ENCODE measurements around the gene OR1S1. TPM values are rescaled to one million over a fixed set of nuclear protein-coding genes. Genes with fewer than 3 reads are reported as not detected.
"Not testable (repeated sequence)": the region's sequence is repeated elsewhere in the genome, so short reads cannot be mapped to it uniquely, and the experiment has no call there.

OR1S1 gene
- total RNA-seq (2014; rRNA removed; shearing (Covaris generic)) (not detected in 2 replicates), polyA plus RNA-seq (2016; fragmentation: Nextera tagmentation; extraction: Ambion mirVana) (not detected in 2 replicates)
- long read RNA-seq, result 0 reads

DNA sequence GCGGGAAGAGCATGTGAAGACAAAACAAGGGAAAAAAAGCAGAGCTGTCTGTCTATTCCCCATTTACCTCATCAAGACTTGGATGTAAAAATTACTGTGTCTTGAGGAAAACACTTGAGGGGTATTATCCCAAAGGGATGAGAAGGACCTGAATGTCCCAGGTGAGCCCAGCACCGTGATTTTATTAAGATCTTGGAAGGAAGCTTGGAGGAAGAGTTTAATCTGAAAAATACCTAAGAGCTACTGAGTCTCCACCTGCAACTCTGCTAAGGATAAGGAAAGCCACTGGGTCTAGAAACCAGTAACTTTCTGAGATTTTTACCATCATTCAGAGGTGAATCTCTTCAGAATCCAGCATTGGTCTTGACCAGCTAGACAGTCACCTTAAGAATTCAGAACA lies at the start of gene OR1S1:
TSS of gene OR1S1 (plus strand) at position 301 of the 400 bp plus-strand sequence.
- not testable (repeated sequence) for H2AFZ ChIP-seq; H3K36me3 Mint-ChIP-seq (ENCODE audit: low read depth); H3K4me1 ChIP-seq (ENCODE audit: insufficient read depth); H3K36me3 ChIP-seq (ENCODE audit: insufficient read depth); H3K27me3 ChIP-seq (ENCODE audit: insufficient read depth); H3K27ac ChIP-seq (ENCODE audit: low read depth); H3K79me2 ChIP-seq (replicated peaks; ENCODE audit: insufficient read depth); H3K4me1 Mint-ChIP-seq; H3K9me2 ChIP-seq (ENCODE audit: insufficient read depth); ATAC-seq; H3K4me3 ChIP-seq; H3K27me3 Mint-ChIP-seq (ENCODE audit: insufficient read depth, low read depth, poor library complexity); H3F3A ChIP-seq (replicated peaks; ENCODE audit: low read depth); H3K27ac Mint-ChIP-seq; DNase-seq (ENCODE audit: low spot score); H4K20me1 ChIP-seq (replicated peaks; ENCODE audit: insufficient read depth); H3K4me3 Mint-ChIP-seq; H3K9me3 Mint-ChIP-seq; H3K4me2 ChIP-seq

DNA sequence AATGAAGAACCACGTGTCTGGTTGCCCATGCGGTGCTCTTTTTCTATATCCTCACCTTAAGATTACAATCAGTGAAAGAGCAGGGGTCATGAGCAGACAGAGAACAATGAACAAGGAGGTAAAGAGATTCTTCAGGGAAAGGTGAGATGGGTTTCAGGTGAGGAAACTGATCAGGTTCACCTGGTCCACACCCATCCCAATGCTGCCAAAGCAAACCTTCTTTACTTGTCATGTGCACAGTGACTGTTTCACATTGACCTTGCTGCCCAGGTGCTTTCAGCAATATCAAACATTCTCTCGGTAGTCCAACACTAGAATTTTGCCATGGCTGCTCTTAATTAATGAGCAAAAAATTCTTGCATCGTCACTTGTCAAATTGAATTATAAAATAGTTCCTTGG lies 48.1 kb upstream of the OR1S1 start:
- H3K4me3 ChIP-seq, result no peak overlapping the region
- H4K20me1 ChIP-seq (replicated peaks; ENCODE audit: insufficient read depth), result no peaks in the 10 kb centered on the region
- H3K27ac Mint-ChIP-seq, result no peak overlapping the region
- H3K79me2 ChIP-seq (replicated peaks; ENCODE audit: insufficient read depth), result no peaks in the 10 kb centered on the region
- H3F3A ChIP-seq (replicated peaks; ENCODE audit: low read depth), result no peaks in the 10 kb centered on the region
- H3K4me1 Mint-ChIP-seq, result peaks cover 3% of the 10 kb centered on the region; the same call in 2 of the 3 replicates
- peaks cover 4% of the 10 kb centered on the region for H3K27me3 Mint-ChIP-seq (ENCODE audit: insufficient read depth, low read depth, poor library complexity)
- H2AFZ ChIP-seq, result peak overlapping the region; percentile 33; the same call in 1 of the 2 replicates
- ATAC-seq (no peak), DNase-seq (ENCODE audit: low spot score) (no peak)
- H3K4me2 ChIP-seq, result no peak overlapping the region
- H3K27ac ChIP-seq (ENCODE audit: low read depth), result no peak overlapping the region
- no peaks in the 10 kb centered on the region for H3K36me3 ChIP-seq (ENCODE audit: insufficient read depth)
- H3K36me3 Mint-ChIP-seq (ENCODE audit: low read depth), result no peaks in the 10 kb centered on the region
- H3K9me2 ChIP-seq (ENCODE audit: insufficient read depth), result 0 out of 2 replicates have a peak, but pooled peaks cover 9% of the 10 kb centered on the region
- H3K9me3 Mint-ChIP-seq, result no peaks in the 10 kb centered on the region
- no peak overlapping the region for H3K4me3 Mint-ChIP-seq
- no peaks in the 10 kb centered on the region for H3K4me1 ChIP-seq (ENCODE audit: insufficient read depth)
- TF ChIP-seq NANOG (IDR thresholded peaks at IDR 0.05; ENCODE audit: borderline replicate concordance) (no peak), JUNB (IDR thresholded peaks at IDR 0.05; ENCODE audit: unreplicated experiment) (no peak), ZNF331 (CRISPR knock-in tag; IDR thresholded peaks at IDR 0.05; ENCODE audit: low read depth) (no peak)
- TF ChIP-seq, protein P1, sequence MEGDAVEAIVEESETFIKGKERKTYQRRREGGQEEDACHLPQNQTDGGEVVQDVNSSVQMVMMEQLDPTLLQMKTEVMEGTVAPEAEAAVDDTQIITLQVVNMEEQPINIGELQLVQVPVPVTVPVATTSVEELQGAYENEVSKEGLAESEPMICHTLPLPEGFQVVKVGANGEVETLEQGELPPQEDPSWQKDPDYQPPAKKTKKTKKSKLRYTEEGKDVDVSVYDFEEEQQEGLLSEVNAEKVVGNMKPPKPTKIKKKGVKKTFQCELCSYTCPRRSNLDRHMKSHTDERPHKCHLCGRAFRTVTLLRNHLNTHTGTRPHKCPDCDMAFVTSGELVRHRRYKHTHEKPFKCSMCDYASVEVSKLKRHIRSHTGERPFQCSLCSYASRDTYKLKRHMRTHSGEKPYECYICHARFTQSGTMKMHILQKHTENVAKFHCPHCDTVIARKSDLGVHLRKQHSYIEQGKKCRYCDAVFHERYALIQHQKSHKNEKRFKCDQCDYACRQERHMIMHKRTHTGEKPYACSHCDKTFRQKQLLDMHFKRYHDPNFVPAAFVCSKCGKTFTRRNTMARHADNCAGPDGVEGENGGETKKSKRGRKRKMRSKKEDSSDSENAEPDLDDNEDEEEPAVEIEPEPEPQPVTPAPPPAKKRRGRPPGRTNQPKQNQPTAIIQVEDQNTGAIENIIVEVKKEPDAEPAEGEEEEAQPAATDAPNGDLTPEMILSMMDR (conservative IDR thresholded peaks at IDR 0.05; ENCODE audit: low read depth in 2 of 2), result no peak
- TF ChIP-seq, protein P2, sequence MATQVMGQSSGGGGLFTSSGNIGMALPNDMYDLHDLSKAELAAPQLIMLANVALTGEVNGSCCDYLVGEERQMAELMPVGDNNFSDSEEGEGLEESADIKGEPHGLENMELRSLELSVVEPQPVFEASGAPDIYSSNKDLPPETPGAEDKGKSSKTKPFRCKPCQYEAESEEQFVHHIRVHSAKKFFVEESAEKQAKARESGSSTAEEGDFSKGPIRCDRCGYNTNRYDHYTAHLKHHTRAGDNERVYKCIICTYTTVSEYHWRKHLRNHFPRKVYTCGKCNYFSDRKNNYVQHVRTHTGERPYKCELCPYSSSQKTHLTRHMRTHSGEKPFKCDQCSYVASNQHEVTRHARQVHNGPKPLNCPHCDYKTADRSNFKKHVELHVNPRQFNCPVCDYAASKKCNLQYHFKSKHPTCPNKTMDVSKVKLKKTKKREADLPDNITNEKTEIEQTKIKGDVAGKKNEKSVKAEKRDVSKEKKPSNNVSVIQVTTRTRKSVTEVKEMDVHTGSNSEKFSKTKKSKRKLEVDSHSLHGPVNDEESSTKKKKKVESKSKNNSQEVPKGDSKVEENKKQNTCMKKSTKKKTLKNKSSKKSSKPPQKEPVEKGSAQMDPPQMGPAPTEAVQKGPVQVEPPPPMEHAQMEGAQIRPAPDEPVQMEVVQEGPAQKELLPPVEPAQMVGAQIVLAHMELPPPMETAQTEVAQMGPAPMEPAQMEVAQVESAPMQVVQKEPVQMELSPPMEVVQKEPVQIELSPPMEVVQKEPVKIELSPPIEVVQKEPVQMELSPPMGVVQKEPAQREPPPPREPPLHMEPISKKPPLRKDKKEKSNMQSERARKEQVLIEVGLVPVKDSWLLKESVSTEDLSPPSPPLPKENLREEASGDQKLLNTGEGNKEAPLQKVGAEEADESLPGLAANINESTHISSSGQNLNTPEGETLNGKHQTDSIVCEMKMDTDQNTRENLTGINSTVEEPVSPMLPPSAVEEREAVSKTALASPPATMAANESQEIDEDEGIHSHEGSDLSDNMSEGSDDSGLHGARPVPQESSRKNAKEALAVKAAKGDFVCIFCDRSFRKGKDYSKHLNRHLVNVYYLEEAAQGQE (IDR thresholded peaks at IDR 0.05; ENCODE audit: unreplicated experiment), result no peak
- TF ChIP-seq, protein P3, sequence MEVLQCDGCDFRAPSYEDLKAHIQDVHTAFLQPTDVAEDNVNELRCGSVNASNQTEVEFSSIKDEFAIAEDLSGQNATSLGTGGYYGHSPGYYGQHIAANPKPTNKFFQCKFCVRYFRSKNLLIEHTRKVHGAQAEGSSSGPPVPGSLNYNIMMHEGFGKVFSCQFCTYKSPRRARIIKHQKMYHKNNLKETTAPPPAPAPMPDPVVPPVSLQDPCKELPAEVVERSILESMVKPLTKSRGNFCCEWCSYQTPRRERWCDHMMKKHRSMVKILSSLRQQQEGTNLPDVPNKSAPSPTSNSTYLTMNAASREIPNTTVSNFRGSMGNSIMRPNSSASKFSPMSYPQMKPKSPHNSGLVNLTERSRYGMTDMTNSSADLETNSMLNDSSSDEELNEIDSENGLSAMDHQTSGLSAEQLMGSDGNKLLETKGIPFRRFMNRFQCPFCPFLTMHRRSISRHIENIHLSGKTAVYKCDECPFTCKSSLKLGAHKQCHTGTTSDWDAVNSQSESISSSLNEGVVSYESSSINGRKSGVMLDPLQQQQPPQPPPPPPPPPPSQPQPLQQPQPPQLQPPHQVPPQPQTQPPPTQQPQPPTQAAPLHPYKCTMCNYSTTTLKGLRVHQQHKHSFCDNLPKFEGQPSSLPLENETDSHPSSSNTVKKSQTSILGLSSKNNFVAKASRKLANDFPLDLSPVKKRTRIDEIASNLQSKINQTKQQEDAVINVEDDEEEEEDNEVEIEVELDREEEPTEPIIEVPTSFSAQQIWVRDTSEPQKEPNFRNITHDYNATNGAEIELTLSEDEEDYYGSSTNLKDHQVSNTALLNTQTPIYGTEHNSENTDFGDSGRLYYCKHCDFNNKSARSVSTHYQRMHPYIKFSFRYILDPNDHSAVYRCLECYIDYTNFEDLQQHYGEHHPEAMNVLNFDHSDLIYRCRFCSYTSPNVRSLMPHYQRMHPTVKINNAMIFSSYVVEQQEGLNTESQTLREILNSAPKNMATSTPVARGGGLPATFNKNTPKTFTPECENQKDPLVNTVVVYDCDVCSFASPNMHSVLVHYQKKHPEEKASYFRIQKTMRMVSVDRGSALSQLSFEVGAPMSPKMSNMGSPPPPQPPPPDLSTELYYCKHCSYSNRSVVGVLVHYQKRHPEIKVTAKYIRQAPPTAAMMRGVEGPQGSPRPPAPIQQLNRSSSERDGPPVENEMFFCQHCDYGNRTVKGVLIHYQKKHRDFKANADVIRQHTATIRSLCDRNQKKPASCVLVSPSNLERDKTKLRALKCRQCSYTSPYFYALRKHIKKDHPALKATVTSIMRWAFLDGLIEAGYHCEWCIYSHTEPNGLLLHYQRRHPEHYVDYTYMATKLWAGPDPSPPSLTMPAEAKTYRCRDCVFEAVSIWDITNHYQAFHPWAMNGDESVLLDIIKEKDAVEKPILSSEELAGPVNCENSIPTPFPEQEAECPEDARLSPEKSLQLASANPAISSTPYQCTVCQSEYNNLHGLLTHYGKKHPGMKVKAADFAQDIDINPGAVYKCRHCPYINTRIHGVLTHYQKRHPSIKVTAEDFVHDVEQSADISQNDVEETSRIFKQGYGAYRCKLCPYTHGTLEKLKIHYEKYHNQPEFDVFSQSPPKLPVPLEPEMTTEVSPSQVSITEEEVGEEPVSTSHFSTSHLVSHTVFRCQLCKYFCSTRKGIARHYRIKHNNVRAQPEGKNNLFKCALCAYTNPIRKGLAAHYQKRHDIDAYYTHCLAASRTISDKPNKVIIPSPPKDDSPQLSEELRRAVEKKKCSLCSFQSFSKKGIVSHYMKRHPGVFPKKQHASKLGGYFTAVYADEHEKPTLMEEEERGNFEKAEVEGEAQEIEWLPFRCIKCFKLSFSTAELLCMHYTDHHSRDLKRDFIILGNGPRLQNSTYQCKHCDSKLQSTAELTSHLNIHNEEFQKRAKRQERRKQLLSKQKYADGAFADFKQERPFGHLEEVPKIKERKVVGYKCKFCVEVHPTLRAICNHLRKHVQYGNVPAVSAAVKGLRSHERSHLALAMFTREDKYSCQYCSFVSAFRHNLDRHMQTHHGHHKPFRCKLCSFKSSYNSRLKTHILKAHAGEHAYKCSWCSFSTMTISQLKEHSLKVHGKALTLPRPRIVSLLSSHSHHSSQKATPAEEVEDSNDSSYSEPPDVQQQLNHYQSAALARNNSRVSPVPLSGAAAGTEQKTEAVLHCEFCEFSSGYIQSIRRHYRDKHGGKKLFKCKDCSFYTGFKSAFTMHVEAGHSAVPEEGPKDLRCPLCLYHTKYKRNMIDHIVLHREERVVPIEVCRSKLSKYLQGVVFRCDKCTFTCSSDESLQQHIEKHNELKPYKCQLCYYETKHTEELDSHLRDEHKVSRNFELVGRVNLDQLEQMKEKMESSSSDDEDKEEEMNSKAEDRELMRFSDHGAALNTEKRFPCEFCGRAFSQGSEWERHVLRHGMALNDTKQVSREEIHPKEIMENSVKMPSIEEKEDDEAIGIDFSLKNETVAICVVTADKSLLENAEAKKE (CRISPR knock-in tag; IDR thresholded peaks at IDR 0.05), result no peak
- H3K27me3 ChIP-seq (ENCODE audit: insufficient read depth), result no peaks in the 10 kb centered on the region

Measured in GM23338 (cell line).